B cell (primary cell): Measurements from ENCODE around the gene RNF223.

ENCODE experiments used
- EZH2 ChIP-seq: IDR thresholded peaks from 2 replicates; pipeline ENCODE4 v1.6.1; 2012; ENCODE audit warnings: borderline replicate concordance, low read depth, mild to moderate bottlenecking, moderate library complexity, low read length; ENCODE audit not compliant: insufficient read depth, poor library complexity, severe bottlenecking
- TF ChIP-seq, protein P1 (sequence below): fragments of 200-600 bp; IDR thresholded peaks from one replicate; pipeline ENCODE4 v1.8.0; 2022; ENCODE audit warnings: antibody characterized with exemption, mild to moderate bottlenecking

- no peak for TF ChIP-seq EZH2
- TF ChIP-seq, protein P1, sequence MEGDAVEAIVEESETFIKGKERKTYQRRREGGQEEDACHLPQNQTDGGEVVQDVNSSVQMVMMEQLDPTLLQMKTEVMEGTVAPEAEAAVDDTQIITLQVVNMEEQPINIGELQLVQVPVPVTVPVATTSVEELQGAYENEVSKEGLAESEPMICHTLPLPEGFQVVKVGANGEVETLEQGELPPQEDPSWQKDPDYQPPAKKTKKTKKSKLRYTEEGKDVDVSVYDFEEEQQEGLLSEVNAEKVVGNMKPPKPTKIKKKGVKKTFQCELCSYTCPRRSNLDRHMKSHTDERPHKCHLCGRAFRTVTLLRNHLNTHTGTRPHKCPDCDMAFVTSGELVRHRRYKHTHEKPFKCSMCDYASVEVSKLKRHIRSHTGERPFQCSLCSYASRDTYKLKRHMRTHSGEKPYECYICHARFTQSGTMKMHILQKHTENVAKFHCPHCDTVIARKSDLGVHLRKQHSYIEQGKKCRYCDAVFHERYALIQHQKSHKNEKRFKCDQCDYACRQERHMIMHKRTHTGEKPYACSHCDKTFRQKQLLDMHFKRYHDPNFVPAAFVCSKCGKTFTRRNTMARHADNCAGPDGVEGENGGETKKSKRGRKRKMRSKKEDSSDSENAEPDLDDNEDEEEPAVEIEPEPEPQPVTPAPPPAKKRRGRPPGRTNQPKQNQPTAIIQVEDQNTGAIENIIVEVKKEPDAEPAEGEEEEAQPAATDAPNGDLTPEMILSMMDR, result no peak
Observed at GRCh38 chr1:1024771-1025699, 49.1 kb downstream of the RNF223 start.
